GM21390 (cell line): ENCODE data around the gene VPS8.

Source experiments
- ATAC-seq: cut with Tn5 transposase; IDR thresholded peaks from one replicate; pipeline ENCODE4 v1.9.1; 2021; ENCODE audit not compliant: unreplicated experiment

The VPS8 gene

GRCh38 chr3:185079625-185080024, 267.7 kb downstream of the VPS8 start:
- ATAC-seq, result no peak

GRCh38 chr3:185081521-185081920, 269.6 kb downstream of the VPS8 start:
- no peak for ATAC-seq

- no peak for ATAC-seq
Measured at GRCh38 chr3:185082149-185082548, 270.2 kb downstream of the VPS8 start.

GRCh38 chr3:185082829-185083228, 270.9 kb downstream of the VPS8 start:
- no peak for ATAC-seq

GRCh38 chr3:185084402-185084801, 272.4 kb downstream of the VPS8 start:
- no peak for ATAC-seq

GRCh38 chr3:185084901-185085300, 272.9 kb downstream of the VPS8 start:
- ATAC-seq, result no peak

- no peak for ATAC-seq
Measured at GRCh38 chr3:185087419-185087818, 275.5 kb downstream of the VPS8 start.

GRCh38 chr3:185089343-185089742, 277.4 kb downstream of the VPS8 start:
- no peak for ATAC-seq

GRCh38 chr3:185089751-185090150, 277.8 kb downstream of the VPS8 start:
- no peak for ATAC-seq

- no peak for ATAC-seq
Measured at GRCh38 chr3:185090811-185091210, 278.8 kb downstream of the VPS8 start.

GRCh38 chr3:185093116-185093515, 281.1 kb downstream of the VPS8 start:
- ATAC-seq, result no peak

- no peak for ATAC-seq
Measured at GRCh38 chr3:185094697-185095096, 282.7 kb downstream of the VPS8 start.
